Erythroblast (primary cell): ENCODE data around the gene TMEM17.

ENCODE experiments used
- GATA1 ChIP-seq: IDR thresholded peaks from 2 replicates; pipeline ENCODE4 v1.6.1; 2011; ENCODE audit warnings: low read depth, mild to moderate bottlenecking, control low read depth, low read length, moderate library complexity
- POLR2A ChIP-seq: IDR thresholded peaks from 2 replicates; pipeline ENCODE4 v1.6.1; 2011; ENCODE audit warnings: mild to moderate bottlenecking, low read length

DNA sequence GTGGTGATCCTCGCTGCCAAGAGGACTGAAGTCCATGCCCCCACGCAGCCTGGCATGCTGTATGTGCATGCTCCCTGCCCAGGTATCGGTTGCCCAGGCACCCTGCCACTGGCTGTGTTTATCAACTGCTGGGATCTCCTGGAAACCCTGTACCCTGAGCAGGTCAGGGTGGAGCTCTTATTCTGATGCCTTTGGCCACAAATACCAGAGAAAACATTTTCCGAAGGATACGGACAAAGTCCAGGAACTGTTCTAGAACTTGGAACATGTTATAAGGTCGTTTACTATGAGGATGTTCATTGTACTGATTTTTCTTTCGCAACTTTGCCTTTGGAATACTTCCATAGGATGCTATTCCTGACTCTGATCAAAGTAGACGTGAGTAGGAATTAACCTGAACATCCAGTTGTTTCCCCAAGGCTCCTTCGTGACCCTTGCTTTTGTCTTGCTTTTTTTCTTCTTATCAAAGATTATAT lies 55.2 kb downstream of the TMEM17 start:
- no peak for TF ChIP-seq POLR2A
- no peak for TF ChIP-seq GATA1
